GM12864 (cell line): ENCODE results near the gene SLITRK2.

ENCODE experiments used
- DNase-seq: peaks from one replicate; pipeline ENCODE4 v3.0.0-alpha.2; 2011; ENCODE audit warnings: low read depth
- H3K4me3 ChIP-seq: 2 replicates; pipeline ENCODE4 v1.5.1; 2011; ENCODE audit warnings: mild to moderate bottlenecking, low read depth, low read length, control low read depth
- CTCF ChIP-seq: IDR thresholded peaks from 2 replicates; pipeline ENCODE4 v1.5.1; 2011; ENCODE audit warnings: low read depth, mild to moderate bottlenecking, moderate library complexity, low read length, control low read depth, inconsistent platforms; ENCODE audit errors: missing control alignments

SLITRK2 gene

GRCh38 chrX:145818186-145819113 is 821 bp downstream of the SLITRK2 start:
- DNase-seq = no peak
- no peak overlapping the region for H3K4me3 ChIP-seq
- no peak for TF ChIP-seq CTCF

- no peak for DNase-seq
- no peak for TF ChIP-seq CTCF
- H3K4me3 ChIP-seq = no peak overlapping the region
These were observed 3.2 kb downstream of the SLITRK2 start for GRCh38 chrX:145820825-145821224.

GRCh38 chrX:145821291-145821897 is 3.8 kb downstream of the SLITRK2 start:
- no peak for DNase-seq
- no peak overlapping the region for H3K4me3 ChIP-seq
- no peak for TF ChIP-seq CTCF

GRCh38 chrX:145821898-145822571 is 4.4 kb downstream of the SLITRK2 start:
- TF ChIP-seq CTCF = no peak
- no peak overlapping the region for H3K4me3 ChIP-seq
- no peak for DNase-seq

- no peak for TF ChIP-seq CTCF
- no peak for DNase-seq
These were observed 5.5 kb downstream of the SLITRK2 start for GRCh38 chrX:145823132-145823531.

GRCh38 chrX:145825896-145826295 is 8.3 kb downstream of the SLITRK2 start:
- no peak overlapping the region for H3K4me3 ChIP-seq
- TF ChIP-seq CTCF = no peak
- DNase-seq = no peak

More at GRCh38 chrX:145823132-145823531, 5.5 kb downstream of the SLITRK2 start:
- H3K4me3 ChIP-seq = no peak overlapping the region
